ENCODE measurements around the gene EMD.

EMD gene

GRCh38 chrX:154419189-154419588 lies 40.1 kb downstream of the EMD start:
- no peak for DNase-seq (ENCODE audit: low read depth, low spot score)

GRCh38 chrX:154419688-154420401 lies 40.8 kb downstream of the EMD start:
- no peak for DNase-seq (ENCODE audit: low read depth, low spot score)

- no peak for DNase-seq (ENCODE audit: low read depth, low spot score)
Measured at GRCh38 chrX:154420402-154420756, 41.3 kb downstream of the EMD start.

GRCh38 chrX:154426916-154427770 lies 48.0 kb downstream of the EMD start:
- no peak for DNase-seq (ENCODE audit: low read depth, low spot score)

GRCh38 chrX:154428176-154429171 lies 49.4 kb downstream of the EMD start, which contains the start of gene ATP6AP1:
Gene ATP6AP1, plus strand, starts transcription at chrX:154428677. Its CDS starts 16 bp downstream, at chrX:154428693.
- peak; percentile 97 for DNase-seq (ENCODE audit: low read depth, low spot score)

- no peak for DNase-seq (ENCODE audit: low read depth, low spot score)
Measured at GRCh38 chrX:154429711-154430110, 50.6 kb downstream of the EMD start.

GRCh38 chrX:154430479-154430878 lies 51.4 kb downstream of the EMD start:
- DNase-seq (ENCODE audit: low read depth, low spot score), result no peak

- DNase-seq (ENCODE audit: low read depth, low spot score), result peak; percentile 83
Measured at GRCh38 chrX:154430916-154431315, 51.8 kb downstream of the EMD start.

Data from ELF-1 (cell line).